Activated T-cell treated with anti-CD3 and anti-CD28 coated beads for 4 hours (primary cell): ENCODE measurements around the gene CCDC148.
"Not testable (repeated sequence)": the region's sequence is repeated elsewhere in the genome, so short reads cannot be mapped to it uniquely, and the experiment has no call there.

ENCODE experiments used
- DNase-seq: peaks from one replicate; pipeline ENCODE4 v3.0.0-alpha.2; 2020

The CCDC148 gene

GRCh38 chr2:158413581-158413980 is 43.0 kb downstream of the CCDC148 start:
- no peak for DNase-seq

- DNase-seq = no peak
Measured at GRCh38 chr2:158412206-158412605, 44.3 kb downstream of the CCDC148 start.

GRCh38 chr2:158411748-158412147 is 44.8 kb downstream of the CCDC148 start:
- DNase-seq = no peak

GRCh38 chr2:158410132-158410531 is 46.4 kb downstream of the CCDC148 start:
- no peak for DNase-seq

- no peak for DNase-seq
Measured at GRCh38 chr2:158407031-158407430, 49.5 kb downstream of the CCDC148 start.

GRCh38 chr2:158405341-158405740 is 51.2 kb downstream of the CCDC148 start:
- no peak for DNase-seq

- DNase-seq = no peak
Measured at GRCh38 chr2:158403237-158403636, 53.3 kb downstream of the CCDC148 start.

- DNase-seq = no peak
Measured at GRCh38 chr2:158402665-158403064, 53.9 kb downstream of the CCDC148 start.

GRCh38 chr2:158395166-158395565 is 61.4 kb downstream of the CCDC148 start:
- no peak for DNase-seq

GRCh38 chr2:158394453-158394852 is 62.1 kb downstream of the CCDC148 start:
- no peak for DNase-seq

- DNase-seq = no peak
Measured at GRCh38 chr2:158393886-158394285, 62.7 kb downstream of the CCDC148 start.

- DNase-seq = no peak
Measured at GRCh38 chr2:158392687-158393086, 63.9 kb downstream of the CCDC148 start.

GRCh38 chr2:158391876-158392275 is 64.7 kb downstream of the CCDC148 start:
- no peak for DNase-seq

GRCh38 chr2:158391361-158391760 is 65.2 kb downstream of the CCDC148 start:
- DNase-seq = no peak

- no peak for DNase-seq
Measured at GRCh38 chr2:158388159-158388558, 68.4 kb downstream of the CCDC148 start.

- no peak for DNase-seq
Measured at GRCh38 chr2:158385646-158386045, 70.9 kb downstream of the CCDC148 start.

GRCh38 chr2:158381978-158382377 is 74.6 kb downstream of the CCDC148 start:
- DNase-seq = no peak

GRCh38 chr2:158381205-158381604 is 75.3 kb downstream of the CCDC148 start:
- no peak for DNase-seq

- no peak for DNase-seq
Measured at GRCh38 chr2:158380746-158381145, 75.8 kb downstream of the CCDC148 start.

- DNase-seq = no peak
Measured at GRCh38 chr2:158378926-158379325, 77.6 kb downstream of the CCDC148 start.

GRCh38 chr2:158366342-158366741 is 90.2 kb downstream of the CCDC148 start:
- no peak for DNase-seq

- DNase-seq = no peak
Measured at GRCh38 chr2:158359846-158360245, 96.7 kb downstream of the CCDC148 start.

GRCh38 chr2:158357699-158358098 is 98.9 kb downstream of the CCDC148 start:
- no peak for DNase-seq

- no peak for DNase-seq
Measured at GRCh38 chr2:158357122-158357521, 99.4 kb downstream of the CCDC148 start.

- not testable (repeated sequence) for DNase-seq
Measured at GRCh38 chr2:158351466-158351816, 105.1 kb downstream of the CCDC148 start.
